Right ventricle myocardium inferior (tissue), 1 donor: ENCODE measurements around the gene DNASE2B. TPM values are rescaled to one million over a fixed set of nuclear protein-coding genes. Genes with fewer than 3 reads are reported as not detected.

Source experiments
- ATAC-seq: fragments of 200-7000 bp; cut with Tn5 transposase; one replicate; pipeline ENCODE4 v1.9.1; 2020; ENCODE audit warnings: mild to moderate bottlenecking, moderate library complexity
- DNase-seq: peaks from one replicate; pipeline ENCODE4 v3.0.0; 2021; ENCODE audit errors: missing footprints
- intact Hi-C: fragments of 100-400 bp; cut with DNase I; formaldehyde crosslinking; loops from one replicate; pipeline ENCODE4 v1.11.0; 2022
- total RNA-seq: library from RNA; stranded (reverse); fragmentation: NEBNext Ultra II Directional; extraction: Animal tissue kit (Norgen Biotek cat#: 25700); gene quantifications from one replicate; pipeline ENCODE4 v1.2.1, GENCODE V29; 2021
- donor health status: DM: no; HTN: yes; CAD: no; lungs with severe emphysema.

The DNASE2B gene
- total RNA-seq, 1 donor from 2014 or later = not detected

DNA sequence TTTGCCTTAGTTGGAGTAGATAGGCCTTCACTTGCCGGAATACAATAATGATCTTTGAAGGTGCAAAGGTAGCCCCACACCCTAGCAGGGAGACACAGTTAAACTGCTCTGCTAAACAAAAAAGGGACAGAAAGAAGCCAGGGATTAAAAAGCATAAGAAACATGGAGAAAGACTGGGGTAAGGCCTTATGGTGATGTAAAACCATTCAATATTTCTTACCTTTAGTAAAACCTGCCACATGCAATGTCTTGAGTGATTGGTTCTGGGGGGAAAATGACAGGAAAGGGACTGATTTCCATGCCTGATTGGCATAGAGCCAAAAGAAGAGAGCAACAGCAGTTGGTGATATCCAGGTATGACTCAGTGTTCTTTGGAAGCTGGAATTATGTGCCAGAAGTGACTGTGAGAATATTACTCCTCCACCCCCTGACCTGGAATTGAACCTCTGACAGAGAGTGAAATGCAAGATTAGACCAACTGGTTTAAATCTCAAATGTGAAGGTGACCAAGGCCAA lies 8.1 kb downstream of the DNASE2B start:
- intact Hi-C loops = no loop called here
- no peak for DNase-seq
- ATAC-seq = no peak

- intact Hi-C loops = no loop called here
- ATAC-seq = no peak
- no peak for DNase-seq
Measured at GRCh38 chr1:84407524-84407923, 9.2 kb downstream of the DNASE2B start.

DNA sequence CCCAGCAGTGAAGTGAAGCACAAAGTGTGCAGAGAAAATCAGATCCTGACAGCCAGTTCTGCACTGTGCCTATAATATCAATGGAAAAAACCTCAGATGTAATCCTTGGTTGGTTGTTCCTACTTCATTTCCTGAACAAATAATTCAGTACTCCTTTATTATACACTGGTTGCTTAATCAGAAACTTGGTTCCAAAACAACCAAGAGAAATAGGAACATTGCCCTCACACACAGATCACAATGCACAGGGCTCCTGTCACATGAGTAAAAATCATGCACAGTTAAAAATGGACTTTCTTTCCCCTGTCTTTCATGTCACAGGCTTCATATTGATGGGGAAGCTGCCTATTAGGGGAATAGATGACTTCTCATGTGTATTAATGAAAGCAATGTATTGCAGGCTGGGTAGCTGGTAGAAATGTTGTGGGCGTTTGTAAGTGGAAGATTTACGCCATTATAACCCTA lies 9.7 kb downstream of the DNASE2B start:
- ATAC-seq = no peak
- intact Hi-C loops = no loop called here
- DNase-seq = no peak

DNA sequence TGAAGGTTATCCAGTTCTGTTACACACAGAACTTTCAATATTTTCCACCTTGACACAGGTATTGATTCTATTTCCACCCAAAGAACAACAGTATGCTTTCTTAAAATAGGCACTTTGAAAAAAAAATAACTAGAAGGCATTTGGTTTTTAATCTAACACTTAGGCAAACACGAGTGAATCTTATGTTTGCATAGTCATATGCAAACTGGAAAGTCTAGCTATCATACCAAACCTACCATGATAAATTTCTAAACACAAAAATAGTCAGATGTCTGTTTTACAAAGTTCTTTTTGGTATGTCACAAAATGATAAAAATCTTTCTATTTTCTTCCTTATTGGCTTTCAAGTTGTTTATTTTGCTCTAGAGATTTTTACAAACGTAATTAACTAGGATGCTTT lies 11.6 kb downstream of the DNASE2B start:
- intact Hi-C loops = no loop called here
- DNase-seq = no peak
- no peak for ATAC-seq

DNA sequence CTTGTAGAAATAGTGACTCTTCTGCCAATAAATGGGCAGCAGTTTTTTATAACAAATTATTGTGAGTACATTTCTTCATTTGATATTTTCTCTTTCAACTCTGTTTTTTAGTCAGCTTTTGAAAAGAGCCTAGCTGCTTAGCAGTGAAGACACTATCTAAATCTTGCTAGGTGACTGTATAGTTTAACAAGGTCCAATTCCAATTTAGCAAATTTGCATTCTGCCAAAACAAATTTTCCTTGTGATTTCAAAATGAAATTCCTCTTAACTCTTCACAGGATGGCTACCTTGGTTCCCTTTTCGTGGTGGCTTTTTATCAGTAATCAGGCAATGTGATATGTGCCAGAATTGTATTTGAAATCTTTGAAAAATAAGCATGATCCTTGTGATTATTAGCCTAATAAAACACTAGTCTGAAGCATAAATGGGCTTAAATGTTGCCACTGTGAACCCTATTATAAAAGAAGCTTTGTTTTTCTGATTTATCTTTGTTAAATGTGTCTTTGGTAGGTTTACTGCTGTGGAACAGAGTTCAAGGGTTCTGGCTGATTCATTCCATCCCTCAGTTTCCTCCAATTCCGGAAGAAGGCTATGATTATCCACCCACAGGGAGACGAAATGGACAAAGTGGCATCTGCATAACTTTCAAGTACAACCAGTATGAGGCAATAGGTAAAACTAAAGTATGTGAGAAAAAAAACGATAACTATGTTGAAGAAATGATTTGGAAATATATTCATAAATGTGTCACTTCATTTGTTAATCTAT lies 12.2 kb downstream of the DNASE2B start:
- ATAC-seq (no peak), DNase-seq (no peak)
- intact Hi-C loops = no loop called here

- intact Hi-C loops = no loop called here
- DNase-seq (no peak), ATAC-seq (no peak)
Measured at GRCh38 chr1:84412316-84412942, 14.1 kb downstream of the DNASE2B start.

DNA sequence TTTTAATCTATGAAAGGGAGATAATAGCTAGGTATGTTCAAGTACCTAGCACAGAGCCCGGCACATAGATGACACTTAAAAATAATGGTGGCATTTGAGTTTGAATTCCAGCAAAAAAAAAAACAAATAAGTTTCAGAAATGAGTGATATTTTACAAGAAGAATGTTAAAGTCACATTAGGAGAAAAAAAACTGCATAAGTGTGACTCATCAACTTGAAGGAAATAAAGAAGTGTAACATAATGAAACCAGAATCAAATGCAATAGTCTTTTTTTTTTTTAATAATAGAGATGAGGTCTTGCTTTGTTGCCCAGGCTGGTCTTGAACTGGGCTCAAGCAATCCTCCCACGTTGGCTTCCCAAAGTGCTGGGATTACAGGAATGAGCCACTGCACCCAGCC lies 17.1 kb downstream of the DNASE2B start:
- ATAC-seq = no peak
- no peak for DNase-seq
- intact Hi-C loops = no loop called here

DNA sequence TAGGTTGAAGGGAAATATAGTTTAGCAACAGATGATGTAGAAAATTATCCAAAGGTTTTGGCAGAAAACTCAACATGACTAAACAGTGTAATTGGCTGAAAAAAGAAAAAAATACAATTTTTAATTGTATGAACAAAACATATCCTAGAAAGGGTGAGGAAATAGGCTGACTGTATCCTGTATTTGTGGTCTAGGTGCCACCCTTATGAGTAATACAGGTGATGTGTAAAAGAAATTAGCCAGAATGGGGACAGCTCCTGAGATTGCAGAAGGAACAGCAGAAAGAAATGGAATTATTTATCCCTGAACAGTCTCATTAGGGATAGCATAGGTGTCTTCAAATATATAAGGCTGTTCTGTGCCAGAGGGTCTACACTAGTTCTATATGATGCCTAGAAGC lies 24.6 kb downstream of the DNASE2B start:
- no peak for DNase-seq
- no peak for ATAC-seq
- intact Hi-C loops = no loop called here

- DNase-seq (no peak), ATAC-seq (no peak)
- intact Hi-C loops = no loop called here
Measured at GRCh38 chr1:84424513-84425149, 26.3 kb downstream of the DNASE2B start.

DNA sequence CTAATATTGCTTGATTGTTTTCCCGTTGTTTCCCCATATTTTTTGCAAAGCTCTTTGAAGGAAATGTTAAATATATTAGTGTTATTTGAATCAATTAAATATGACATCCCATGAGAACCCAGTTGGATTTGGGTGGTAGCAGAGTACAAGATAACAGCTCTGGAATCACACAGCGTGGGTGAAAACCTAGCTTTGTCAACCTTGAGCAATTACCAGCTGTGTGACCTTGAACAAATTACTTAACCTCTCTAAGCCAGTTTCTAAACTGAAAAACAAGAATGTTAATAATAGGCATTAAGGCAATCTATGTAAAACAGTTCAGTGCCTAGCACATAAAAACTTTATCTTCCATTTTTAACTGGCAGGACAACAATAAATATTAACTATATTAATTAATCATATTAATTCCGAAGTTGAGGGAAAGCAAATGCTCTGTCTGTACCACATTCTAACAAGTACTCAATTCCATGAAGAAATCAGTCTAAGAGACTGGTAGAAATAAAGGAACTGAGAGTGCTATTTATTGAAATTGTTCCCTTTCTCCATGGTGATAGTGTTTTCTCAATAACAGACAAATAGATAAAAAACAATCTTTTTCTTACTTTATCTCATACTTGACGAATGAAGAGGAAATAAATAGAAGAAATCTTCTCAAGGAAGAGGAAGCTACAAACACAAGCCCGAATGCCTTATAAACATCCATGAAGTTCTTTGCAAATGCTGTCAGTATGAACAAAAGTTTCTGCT lies 27.0 kb downstream of the DNASE2B start:
- ATAC-seq (no peak), DNase-seq (no peak)
- intact Hi-C loops = no loop called here

- ATAC-seq = no peak
- no peak for DNase-seq
- intact Hi-C loops = no loop called here
Measured at GRCh38 chr1:84426376-84426775, 28.1 kb downstream of the DNASE2B start.

DNA sequence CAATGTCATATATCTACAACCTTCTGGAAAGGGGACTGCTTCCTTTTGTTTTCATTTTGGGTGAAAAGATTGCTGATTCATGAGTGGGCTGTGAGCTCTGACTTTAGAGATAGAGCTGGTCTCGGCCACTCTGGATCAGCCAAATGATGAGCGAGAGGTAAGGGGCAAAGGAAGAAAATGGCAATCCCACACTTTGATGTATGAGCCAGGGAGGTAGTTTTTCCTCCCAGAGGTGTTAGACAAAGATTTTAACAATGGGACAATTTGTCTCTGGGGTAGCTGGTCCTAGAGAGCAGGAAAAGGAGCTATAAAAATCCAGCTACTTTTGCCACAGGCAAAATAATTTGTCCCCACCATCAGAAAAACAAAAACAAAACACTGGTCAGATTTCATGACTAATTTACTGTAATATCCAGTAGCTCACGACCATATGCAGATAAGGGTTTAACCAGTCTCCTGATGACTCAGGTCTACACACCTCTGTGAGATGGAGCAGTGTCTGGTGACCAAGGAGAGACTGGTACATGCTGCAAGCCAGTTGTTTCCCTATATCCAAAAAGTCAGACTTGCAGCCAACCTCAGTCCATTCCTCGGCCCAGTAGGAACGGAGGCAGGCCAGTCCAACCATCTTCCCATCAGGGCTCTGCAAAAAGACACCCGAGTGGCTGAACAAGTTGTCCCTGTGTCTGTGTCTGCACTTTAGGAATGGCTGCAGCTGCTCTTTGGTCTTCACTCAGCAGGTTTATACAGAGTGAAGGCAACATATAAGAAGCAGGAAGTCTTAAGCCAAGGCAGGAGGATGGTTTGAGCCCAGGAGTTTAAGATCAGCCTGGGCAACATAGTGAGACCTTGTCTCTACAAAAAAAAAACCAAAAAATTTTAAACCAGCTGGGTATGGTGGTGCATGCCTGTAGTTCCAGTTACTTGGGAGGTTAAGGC lies 29.2 kb downstream of the DNASE2B start:
- ATAC-seq (no peak), DNase-seq (no peak)
- intact Hi-C loops = no loop called here

- intact Hi-C loops = no loop called here
- ATAC-seq (no peak), DNase-seq (no peak)
Measured at GRCh38 chr1:84428235-84428634, 30.0 kb downstream of the DNASE2B start.

DNA sequence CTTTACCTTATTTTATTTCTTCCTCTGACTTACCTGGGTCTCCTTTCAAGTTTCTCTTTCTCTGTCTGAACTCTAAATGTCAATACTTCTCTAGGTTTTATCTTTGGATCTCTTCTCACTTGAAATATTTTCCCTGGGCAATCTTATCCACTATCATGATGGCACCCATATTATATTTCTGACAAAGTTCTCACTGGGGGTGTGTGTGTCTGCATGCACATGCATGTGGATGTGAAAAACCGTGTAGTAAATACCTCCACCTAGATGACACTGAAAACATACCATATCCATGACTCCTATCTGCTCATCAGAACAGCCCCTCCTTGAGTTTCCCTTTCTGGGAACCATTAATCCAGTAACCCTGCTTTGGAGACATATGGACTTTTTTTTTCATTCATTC lies 30.9 kb downstream of the DNASE2B start:
- DNase-seq = no peak
- no peak for ATAC-seq
- intact Hi-C loops = no loop called here

DNA sequence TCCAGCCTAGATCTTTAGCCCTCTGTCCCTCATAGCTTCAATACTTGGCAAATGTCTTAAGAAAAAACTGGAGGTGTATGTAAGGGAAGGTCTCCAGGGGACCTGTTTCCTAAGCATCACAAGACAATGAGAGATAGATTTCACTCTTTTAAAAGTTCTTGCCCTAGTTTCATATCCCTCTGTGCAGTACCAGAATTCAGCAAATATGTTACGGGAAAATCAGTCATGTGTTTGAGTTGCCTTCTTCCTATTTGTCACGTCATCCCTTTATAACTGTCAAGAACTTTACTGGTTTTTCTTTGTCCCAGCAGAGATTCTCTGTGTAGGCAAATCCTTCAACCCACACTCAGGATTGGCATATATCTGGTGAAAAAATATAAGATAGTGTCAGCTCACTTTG lies 32.3 kb downstream of the DNASE2B start:
- intact Hi-C loops = loop anchor here (5.0 kb wide), 2 partner anchors 283 to 498 kb away; no protein-coding TSS in a partner anchor
- DNase-seq (no peak), ATAC-seq (no peak)

DNA sequence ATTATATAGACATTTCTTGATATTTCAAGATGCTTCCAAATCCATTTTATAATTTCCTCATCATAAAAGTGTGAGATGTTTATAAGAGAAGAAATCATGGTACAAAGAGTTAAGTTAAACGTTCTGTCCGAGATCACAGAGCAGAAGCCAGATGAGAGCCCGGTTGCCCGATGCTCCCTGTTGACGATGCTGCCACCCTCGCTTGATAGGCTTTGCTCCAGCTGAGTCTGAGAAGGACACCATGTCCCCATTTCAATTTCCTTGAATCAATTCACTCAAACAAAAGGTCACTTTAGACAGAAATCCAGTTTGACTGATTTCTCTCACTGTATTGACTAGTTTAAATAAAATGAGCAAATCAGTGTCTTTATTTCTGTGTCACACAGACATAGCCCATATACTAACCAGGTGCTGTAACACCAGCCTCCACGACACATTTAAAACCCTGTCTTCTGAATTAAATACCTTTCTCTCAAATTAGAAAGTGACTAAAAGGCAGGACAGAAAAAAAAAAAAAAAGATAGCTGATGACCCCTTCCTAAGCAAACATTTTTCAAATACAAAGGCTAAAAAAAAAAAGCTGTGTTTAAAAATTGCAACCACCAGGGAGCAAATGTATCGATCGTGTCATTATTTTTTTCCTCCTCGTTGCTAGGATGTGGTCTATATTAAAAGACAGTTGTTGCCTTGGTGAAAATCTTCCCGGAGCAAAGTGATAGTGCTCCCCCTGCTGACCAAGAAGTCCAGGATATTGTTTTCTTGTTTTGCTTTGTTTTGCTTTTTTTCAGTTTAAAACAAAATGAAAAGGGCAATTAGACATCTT lies 35.2 kb downstream of the DNASE2B start:
- DNase-seq (no peak), ATAC-seq (peak; percentile 78)
- intact Hi-C loops = loop anchor here (5.0 kb wide), 2 partner anchors 286 to 501 kb away; no protein-coding TSS in a partner anchor

GRCh38 chr1:84434081-84434769 lies 35.9 kb downstream of the DNASE2B start:
- no peak for DNase-seq
- no peak for ATAC-seq
- intact Hi-C loops = loop anchor here (5.0 kb wide), 2 partner anchors 287 to 502 kb away; no protein-coding TSS in a partner anchor
